Ovary (tissue), 9 donors: ENCODE results near the gene PLCB1. TPM values are rescaled to one million over a fixed set of nuclear protein-coding genes. Genes with fewer than 3 reads are reported as not detected.

Experiments
- DNase-seq, 5 donors: peaks; one replicate each; pipeline ENCODE4 v3.0.0-alpha.2; 2019 to 2020
- H3K27ac ChIP-seq, 2 donors: fragments of 200-600 bp; one replicate each; pipeline versions ENCODE4 v1.5.1 to v1.8.0; 2019 to 2022
- H3K27me3 ChIP-seq: fragments of 200-600 bp; one replicate; pipeline ENCODE4 v1.8.0; 2022
- H3K36me3 ChIP-seq: fragments of 200-600 bp; sonication (generic); one replicate; pipeline ENCODE4 v1.5.1; 2019
- H3K4me1 ChIP-seq: one replicate; pipeline ENCODE4 v1.8.1; 2013; ENCODE audit warnings: mild to moderate bottlenecking, moderate library complexity; ENCODE audit not compliant: insufficient read depth
- H3K4me3 ChIP-seq: fragments of 200-600 bp; sonication (generic); one replicate; pipeline ENCODE4 v1.5.1; 2017
- H3K9me3 ChIP-seq, 2 donors: fragments of 200-600 bp in 1 of 2; sonication (generic) in 1 of 2; one replicate each; pipeline versions ENCODE4 v1.5.1 to v1.8.1; 2013 to 2019; ENCODE audit warnings: mild to moderate bottlenecking in 1 of 2, moderate library complexity in 1 of 2
- CTCF ChIP-seq, 3 donors: fragments of 450-650 bp in 2 of 3; fragments of 200-600 bp in 1 of 3; IDR thresholded peaks; one replicate each; pipeline versions ENCODE4 v1.5.1 to v1.8.0; 2016 to 2022; ENCODE audit warnings: antibody characterized with exemption in 3 of 3, mild to moderate bottlenecking in 1 of 3
- EP300 ChIP-seq: sonication (generic); formaldehyde crosslinking; IDR thresholded peaks from one replicate; pipeline ENCODE4 v1.6.1; 2017; ENCODE audit warnings: antibody characterized with exemption
- POLR2A ChIP-seq: fragments of 450-650 bp; IDR thresholded peaks from one replicate; pipeline ENCODE4 v1.6.1; 2017; ENCODE audit warnings: antibody characterized with exemption, mild to moderate bottlenecking, moderate library complexity
- WGBS, 3 donors: extraction: QIAGEN DNeasy Blood & Tissue Kit in 1 of 3; methylation state at CpG; one replicate each; pipeline versions ENCODE4 v1.1.5 to v1.1.7; 2013 to 2017; 5-methylcytosine and 5-hydroxymethylcytosine counted together
- intact Hi-C, 4 donors: fragments of 100-400 bp; cut with DNase I; formaldehyde crosslinking; loops; one replicate each; pipeline versions ENCODE4 v1.11.0 to v1.15.1; 2022 to 2023
- polyA plus RNA-seq, 2 donors: library from polyadenylated mRNA; stranded (reverse); fragments of 200-250 nt in 1 of 2; fragments of 350-450 nt in 1 of 2; fragmentation: Illumina TruSeq in 1 of 2; extraction: RNeasy Lipid Tissue Mini Kit (QIAGEN cat#74804) in 1 of 2; gene quantifications; one replicate each; pipeline ENCODE4 v1.2.3, GENCODE V29; 2013 to 2014
- total RNA-seq, 7 donors: library from RNA; depleted of rRNA in 2 of 7; stranded (reverse); fragments of >200 nt in 2 of 7; fragmentation: NEBNext Ultra II Directional in 3 of 7; extraction: Animal tissue kit (Norgen Biotek cat#: 25700) in 3 of 7; gene quantifications; one replicate each; pipeline versions ENCODE4 v1.1.0 to v1.2.4, GENCODE V29; 2016 to 2023
- donor health status: DM: no; HTN: no; CAD: no; lungs with moderate emphysema.
- donor health status: DM: no; HTN: no; CAD: no.
- donor health status: Bipolar disorder and iron deficiency.
- donor health status: DM: yes; HTN: yes; CAD: no.
- donor health status: DM: no; HTN: no; CAD: no.
- donor health status: DM: yes; HTN: yes; CAD: no.

PLCB1 gene
- total and polyA plus RNA-seq, 9 donors: 2.9 to 29.5 (median 9.0) TPM

- no peaks in the 10 kb centered on the region for H3K27me3 ChIP-seq
- no peak overlapping the region for H3K27ac ChIP-seq
- H3K4me3 ChIP-seq: no peak overlapping the region
- H3K9me3 ChIP-seq: no peaks in the 10 kb centered on the region
- DNase-seq: no peak
- TF ChIP-seq POLR2A (no peak), CTCF (IDR thresholded peaks at IDR 0.05) (no peak), EP300 (peak; percentile 47)
- H3K36me3 ChIP-seq: no peaks in the 10 kb centered on the region
- peaks cover 1% of the 10 kb centered on the region for H3K4me1 ChIP-seq
- intact Hi-C loops: no loop called here
These were observed 666.4 kb downstream of the PLCB1 start for GRCh38 chr20:8798505-8798904.

- no peak for TF ChIP-seq EP300
- TF ChIP-seq CTCF (IDR thresholded peaks at IDR 0.05): no peak
- TF ChIP-seq POLR2A: no peak
- Histone ChIP-seq H3K36me3 (no peaks in the 10 kb centered on the region), H3K4me1 (peaks cover 1% of the 10 kb centered on the region), H3K27me3 (no peaks in the 10 kb centered on the region), H3K27ac (no peak overlapping the region), H3K4me3 (no peak overlapping the region), H3K9me3 (no peaks in the 10 kb centered on the region)
- WGBS, 3 donors: 42 to 91% (median 83%) methylated on average over 1 of the region's 1 CpG
- intact Hi-C loops: no loop called here
- DNase-seq: no peak
These were observed 668.0 kb downstream of the PLCB1 start for GRCh38 chr20:8800089-8800488.

GRCh38 chr20:8801686-8802085, 669.6 kb downstream of the PLCB1 start:
- H3K27ac ChIP-seq: no peak overlapping the region
- no peak overlapping the region for H3K4me3 ChIP-seq
- no peak for TF ChIP-seq EP300
- TF ChIP-seq CTCF (IDR thresholded peaks at IDR 0.05): no peak
- no peak for TF ChIP-seq POLR2A
- H3K9me3 ChIP-seq: no peaks in the 10 kb centered on the region
- H3K4me1 ChIP-seq: no peaks in the 10 kb centered on the region
- H3K27me3 ChIP-seq: no peaks in the 10 kb centered on the region
- 72 to 82% (median 78%) methylated on average over 3 of the region's 3 CpGs for WGBS, 3 donors
- no peak for DNase-seq
- H3K36me3 ChIP-seq: no peaks in the 10 kb centered on the region
- intact Hi-C loops: no loop called here

- no peak for TF ChIP-seq POLR2A
- TF ChIP-seq CTCF (IDR thresholded peaks at IDR 0.05): no peak
- no peak for TF ChIP-seq EP300
- no peak overlapping the region for H3K27ac ChIP-seq
- H3K4me1 ChIP-seq: no peaks in the 10 kb centered on the region
- H3K4me3 ChIP-seq: no peak overlapping the region
- DNase-seq: no peak
- no peaks in the 10 kb centered on the region for H3K36me3 ChIP-seq
- H3K9me3 ChIP-seq: no peaks in the 10 kb centered on the region
- no peaks in the 10 kb centered on the region for H3K27me3 ChIP-seq
- intact Hi-C loops: no loop called here
- 12 to 28% (median 21%) methylated on average over 2 of the region's 2 CpGs for WGBS, 3 donors
These were observed 671.0 kb downstream of the PLCB1 start for GRCh38 chr20:8803065-8803464.

GRCh38 chr20:8803941-8804340, 671.9 kb downstream of the PLCB1 start:
- DNase-seq: no peak
- Histone ChIP-seq H3K9me3 (no peaks in the 10 kb centered on the region), H3K4me1 (no peaks in the 10 kb centered on the region), H3K36me3 (no peaks in the 10 kb centered on the region), H3K27ac (no peak overlapping the region), H3K27me3 (no peaks in the 10 kb centered on the region), H3K4me3 (no peak overlapping the region)
- intact Hi-C loops: no loop called here
- 82 to 91% (median 87%) methylated on average over 6 of the region's 6 CpGs for WGBS, 3 donors
- TF ChIP-seq EP300 (no peak), CTCF (IDR thresholded peaks at IDR 0.05) (no peak)
